NOMO-1 treated with dmso at 0.1 percent for 144 hours (cell line): ENCODE results near the gene OR52L1.
A peak's percentile ranks its signal among the peaks of the same experiment; 100 is the strongest.
"Not testable (repeated sequence)": the region's sequence is repeated elsewhere in the genome, so short reads cannot be mapped to it uniquely, and the experiment has no call there.

Experiments
- DNase-seq: peaks from one replicate; lab custom pipeline; 2025; ENCODE audit not compliant: unreplicated experiment; lab: John Stamatoyannopoulos, UW

The OR52L1 gene

GRCh38 chr11:5986885-5987284 lies at the start of gene OR52L1:
Gene OR52L1, minus strand, starts transcription at chr11:5986985. Its CDS starts 55 bp downstream, at chr11:5986930.
- DNase-seq: no peak

- no peak for DNase-seq
These were observed 44.1 kb upstream of the OR52L1 start, which contains the start of gene OR56A1 for GRCh38 chr11:6030708-6031405. Gene OR56A1, minus strand, starts transcription at chr11:6030758. Its CDS starts 3,066 bp downstream, at chr11:6027692.

- DNase-seq: no peak
These were observed 40.7 kb upstream of the OR52L1 start for GRCh38 chr11:6027501-6027900.

- DNase-seq: no peak
These were observed 38.3 kb upstream of the OR52L1 start for GRCh38 chr11:6025056-6025455.

GRCh38 chr11:6022956-6023355 lies 36.2 kb upstream of the OR52L1 start:
- peak; percentile 17 for DNase-seq

GRCh38 chr11:6013042-6013441 lies 26.3 kb upstream of the OR52L1 start:
- DNase-seq: no peak

GRCh38 chr11:6012035-6012668 lies 25.4 kb upstream of the OR52L1 start:
- no peak for DNase-seq

- DNase-seq: no peak
These were observed 20.1 kb upstream of the OR52L1 start, which contains the start of gene OR56A4 for GRCh38 chr11:6006846-6007245. Gene OR56A4, minus strand, starts transcription at chr11:6006946. Its CDS starts 3,954 bp downstream, at chr11:6002992.

GRCh38 chr11:6006395-6006794 lies 19.6 kb upstream of the OR52L1 start:
- DNase-seq: no peak

- no peak for DNase-seq
These were observed 15.5 kb upstream of the OR52L1 start for GRCh38 chr11:6002202-6002699.

- DNase-seq: no peak
These were observed 8.0 kb upstream of the OR52L1 start for GRCh38 chr11:5994791-5995190.

GRCh38 chr11:5992604-5993251 lies 5.9 kb upstream of the OR52L1 start:
- DNase-seq: no peak

GRCh38 chr11:5992150-5992549 lies 5.4 kb upstream of the OR52L1 start:
- DNase-seq: no peak

- DNase-seq: no peak
These were observed 2.4 kb upstream of the OR52L1 start for GRCh38 chr11:5989203-5989602.

- no peak for DNase-seq
These were observed 3.3 kb downstream of the OR52L1 start for GRCh38 chr11:5983443-5983842.

- no peak for DNase-seq
These were observed 13.3 kb downstream of the OR52L1 start for GRCh38 chr11:5973530-5973929.

GRCh38 chr11:5968394-5968793 lies 18.4 kb downstream of the OR52L1 start, which contains the start of gene OR56A5:
Gene OR56A5, minus strand, starts transcription at chr11:5968494. Its CDS starts 0 bp downstream, at chr11:5968494.
- DNase-seq: no peak

GRCh38 chr11:5967708-5968107 lies 19.1 kb downstream of the OR52L1 start:
- DNase-seq: no peak

GRCh38 chr11:5966958-5967357 lies 19.8 kb downstream of the OR52L1 start:
- DNase-seq: no peak

GRCh38 chr11:5960704-5961320 lies 26.0 kb downstream of the OR52L1 start:
- not testable (repeated sequence) for DNase-seq

- no peak for DNase-seq
These were observed 31.2 kb downstream of the OR52L1 start for GRCh38 chr11:5955586-5955985.
